SIG-M5 treated with dmso at 0.1 percent for 504 hours (cell line): Measurements from ENCODE around the gene KCNJ1.
A peak's percentile ranks its signal among the peaks of the same experiment; 100 is the strongest.

Experiments used
- DNase-seq: peaks from one replicate; lab custom pipeline; 2025; ENCODE audit not compliant: unreplicated experiment; lab: John Stamatoyannopoulos, UW

Gene KCNJ1

GRCh38 chr11:128852327-128853023 is 14.6 kb downstream of the KCNJ1 start:
- no peak for DNase-seq

- peak; percentile 14 for DNase-seq
These were observed 18.2 kb downstream of the KCNJ1 start for GRCh38 chr11:128848815-128849455.

GRCh38 chr11:128846985-128847384 is 20.1 kb downstream of the KCNJ1 start:
- no peak for DNase-seq

GRCh38 chr11:128845334-128845780 is 21.7 kb downstream of the KCNJ1 start:
- no peak for DNase-seq

- no peak for DNase-seq
These were observed 23.8 kb downstream of the KCNJ1 start for GRCh38 chr11:128843198-128843785.

GRCh38 chr11:128841461-128842072 is 25.5 kb downstream of the KCNJ1 start:
- no peak for DNase-seq

- DNase-seq = no peak
These were observed 26.3 kb downstream of the KCNJ1 start for GRCh38 chr11:128840783-128841182.

- DNase-seq = no peak
These were observed 27.0 kb downstream of the KCNJ1 start for GRCh38 chr11:128840137-128840536.

- no peak for DNase-seq
These were observed 28.0 kb downstream of the KCNJ1 start for GRCh38 chr11:128839081-128839480.

GRCh38 chr11:128837627-128838026 is 29.5 kb downstream of the KCNJ1 start:
- DNase-seq = no peak

- no peak for DNase-seq
These were observed 31.2 kb downstream of the KCNJ1 start for GRCh38 chr11:128835741-128836430.

GRCh38 chr11:128834157-128834556 is 32.9 kb downstream of the KCNJ1 start:
- DNase-seq = peak; percentile 24

- DNase-seq = no peak
These were observed 35.0 kb downstream of the KCNJ1 start for GRCh38 chr11:128832121-128832497.

- peak; percentile 72 for DNase-seq
These were observed 35.6 kb downstream of the KCNJ1 start for GRCh38 chr11:128831174-128832120.

GRCh38 chr11:128830290-128831173 is 36.6 kb downstream of the KCNJ1 start:
- no peak for DNase-seq

- DNase-seq = no peak
These were observed 38.7 kb downstream of the KCNJ1 start for GRCh38 chr11:128828350-128828749.

GRCh38 chr11:128827191-128827893 is 39.8 kb downstream of the KCNJ1 start:
- DNase-seq = no peak

GRCh38 chr11:128825050-128825784 is 41.9 kb downstream of the KCNJ1 start:
- DNase-seq = no peak
